ENCODE data around the gene TRIP11.

Gene TRIP11

DNA sequence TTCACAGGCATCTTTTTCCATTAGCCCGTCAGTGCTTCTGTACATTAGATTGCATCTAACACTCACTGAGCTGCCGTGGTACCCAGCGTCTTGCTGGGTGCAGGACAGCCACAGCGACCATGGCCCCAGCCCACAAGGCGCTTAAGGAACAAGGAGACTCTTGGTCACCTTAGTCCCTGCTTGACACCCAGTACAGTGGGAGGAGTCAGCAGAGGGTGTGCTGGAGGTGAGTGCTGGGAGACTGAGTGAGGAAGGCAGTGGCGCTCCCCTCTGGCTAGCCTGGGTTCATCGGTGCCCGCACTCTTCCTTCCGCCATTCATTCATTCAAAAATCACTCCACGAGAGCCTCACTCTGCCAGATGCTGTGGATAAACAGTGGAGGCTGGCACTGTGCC is 114.1 kb downstream of the TRIP11 start:
- H3K4me2 ChIP-seq (ENCODE audit: low read depth, low read length, poor library complexity, severe bottlenecking), result no peak overlapping the region
- no peaks in the 10 kb centered on the region for H3K79me2 ChIP-seq (ENCODE audit: insufficient read depth, low read length)
- no peaks in the 10 kb centered on the region for H3K9me3 ChIP-seq (ENCODE audit: insufficient read depth, low read depth, low read length)
- no peak overlapping the region for H2AFZ ChIP-seq (ENCODE audit: low read length)
- H3K9me2 ChIP-seq (replicated peaks; ENCODE audit: low read depth, low read length), result no peaks in the 10 kb centered on the region
- H3K4me3 ChIP-seq (ENCODE audit: low read length, poor library complexity, severe bottlenecking), result no peak overlapping the region
- TF ChIP-seq EZH2phosphoT487 (IDR thresholded peaks at IDR 0.05; ENCODE audit: borderline replicate concordance), result no peak
- TF ChIP-seq, protein P1, sequence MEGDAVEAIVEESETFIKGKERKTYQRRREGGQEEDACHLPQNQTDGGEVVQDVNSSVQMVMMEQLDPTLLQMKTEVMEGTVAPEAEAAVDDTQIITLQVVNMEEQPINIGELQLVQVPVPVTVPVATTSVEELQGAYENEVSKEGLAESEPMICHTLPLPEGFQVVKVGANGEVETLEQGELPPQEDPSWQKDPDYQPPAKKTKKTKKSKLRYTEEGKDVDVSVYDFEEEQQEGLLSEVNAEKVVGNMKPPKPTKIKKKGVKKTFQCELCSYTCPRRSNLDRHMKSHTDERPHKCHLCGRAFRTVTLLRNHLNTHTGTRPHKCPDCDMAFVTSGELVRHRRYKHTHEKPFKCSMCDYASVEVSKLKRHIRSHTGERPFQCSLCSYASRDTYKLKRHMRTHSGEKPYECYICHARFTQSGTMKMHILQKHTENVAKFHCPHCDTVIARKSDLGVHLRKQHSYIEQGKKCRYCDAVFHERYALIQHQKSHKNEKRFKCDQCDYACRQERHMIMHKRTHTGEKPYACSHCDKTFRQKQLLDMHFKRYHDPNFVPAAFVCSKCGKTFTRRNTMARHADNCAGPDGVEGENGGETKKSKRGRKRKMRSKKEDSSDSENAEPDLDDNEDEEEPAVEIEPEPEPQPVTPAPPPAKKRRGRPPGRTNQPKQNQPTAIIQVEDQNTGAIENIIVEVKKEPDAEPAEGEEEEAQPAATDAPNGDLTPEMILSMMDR (conservative IDR thresholded peaks at IDR 0.05; ENCODE audit: low read length), result no peak
- H4K20me1 ChIP-seq (ENCODE audit: insufficient read depth, low read length, poor library complexity, severe bottlenecking), result no peaks in the 10 kb centered on the region
- no peaks in the 10 kb centered on the region for H3K27me3 ChIP-seq (ENCODE audit: insufficient read depth, low read length, poor library complexity, severe bottlenecking)
- H3K36me3 ChIP-seq (ENCODE audit: insufficient read depth, low read length), result no peaks in the 10 kb centered on the region
- H3K4me1 ChIP-seq (ENCODE audit: insufficient read depth, low read length, poor library complexity, severe bottlenecking), result no peaks in the 10 kb centered on the region
- no peak overlapping the region for H3K9ac ChIP-seq (ENCODE audit: low read depth, low read length, poor library complexity, severe bottlenecking)
- no peaks in the 10 kb centered on the region for H3F3A ChIP-seq (ENCODE audit: low read depth)

DNA sequence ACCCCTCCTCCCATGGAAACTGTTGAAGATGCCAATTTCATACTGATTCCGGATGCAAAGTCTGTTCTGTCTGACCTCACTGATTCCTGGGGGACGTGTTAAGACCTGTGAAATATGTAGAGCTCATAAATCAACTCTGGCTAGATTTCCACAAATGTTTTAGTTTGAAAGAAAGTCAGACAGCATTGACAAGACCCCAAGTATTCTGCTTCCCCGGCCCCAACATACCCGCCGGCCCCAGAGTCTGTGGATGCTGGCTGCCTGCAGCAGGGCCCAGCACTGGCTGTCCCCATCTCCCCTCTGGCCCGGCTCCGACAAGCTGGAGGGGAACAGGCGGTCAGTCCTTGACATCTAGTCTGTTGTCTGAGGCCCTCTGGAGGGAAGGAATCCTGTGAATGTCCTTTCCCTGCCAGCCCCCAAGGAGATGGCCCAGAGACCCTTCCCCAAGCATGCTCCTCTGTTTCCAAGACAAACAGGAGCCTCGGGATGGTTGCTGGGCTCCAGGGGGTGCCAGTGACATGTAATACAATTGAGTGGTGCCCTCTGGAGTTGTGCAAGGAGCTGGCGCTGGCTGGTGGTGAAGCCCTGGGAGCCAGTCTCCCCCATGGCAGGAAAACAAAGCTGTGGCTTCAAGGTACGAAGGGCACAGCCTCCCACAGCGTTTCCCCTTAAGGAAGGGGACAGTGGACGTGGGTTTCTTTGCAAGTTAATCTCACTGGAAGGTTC is 114.7 kb downstream of the TRIP11 start:
- Histone ChIP-seq H3K9ac (ENCODE audit: low read depth, low read length, poor library complexity, severe bottlenecking) (no peak overlapping the region), H3K4me1 (ENCODE audit: insufficient read depth, low read length, poor library complexity, severe bottlenecking) (no peaks in the 10 kb centered on the region), H2AFZ (ENCODE audit: low read length) (no peak overlapping the region), H3K9me2 (replicated peaks; ENCODE audit: low read depth, low read length) (no peaks in the 10 kb centered on the region), H3K27me3 (ENCODE audit: insufficient read depth, low read length, poor library complexity, severe bottlenecking) (no peaks in the 10 kb centered on the region), H3K9me3 (ENCODE audit: insufficient read depth, low read depth, low read length) (no peaks in the 10 kb centered on the region), H3F3A (ENCODE audit: low read depth) (no peaks in the 10 kb centered on the region), H4K20me1 (ENCODE audit: insufficient read depth, low read length, poor library complexity, severe bottlenecking) (no peaks in the 10 kb centered on the region), H3K4me3 (ENCODE audit: low read length, poor library complexity, severe bottlenecking) (no peak overlapping the region), H3K36me3 (ENCODE audit: insufficient read depth, low read length) (no peaks in the 10 kb centered on the region), H3K79me2 (ENCODE audit: insufficient read depth, low read length) (no peaks in the 10 kb centered on the region), H3K4me2 (ENCODE audit: low read depth, low read length, poor library complexity, severe bottlenecking) (no peak overlapping the region)
- TF ChIP-seq EZH2phosphoT487 (IDR thresholded peaks at IDR 0.05; ENCODE audit: borderline replicate concordance), result no peak
- TF ChIP-seq, protein P1 (conservative IDR thresholded peaks at IDR 0.05; ENCODE audit: low read length), result no peak

DNA sequence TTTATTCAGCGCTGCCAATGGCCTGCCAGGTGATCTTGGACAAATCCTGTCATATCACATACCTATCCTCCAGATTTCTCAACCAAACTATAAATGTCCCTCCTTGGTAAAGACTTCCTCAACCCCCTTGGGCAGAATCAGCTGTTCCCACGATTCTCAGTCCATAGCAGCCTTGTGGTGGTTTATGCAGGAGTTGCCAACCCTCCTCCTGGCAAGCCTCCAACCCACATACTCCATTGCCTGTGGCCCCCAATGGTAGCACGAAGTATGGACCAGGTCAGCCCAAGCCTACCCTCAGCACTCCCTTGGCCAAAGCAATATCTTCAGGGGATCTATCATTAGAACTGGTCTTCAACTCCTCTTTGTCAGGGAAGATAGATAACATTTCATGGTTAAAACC is 119.3 kb downstream of the TRIP11 start:
- Histone ChIP-seq H3K79me2 (ENCODE audit: insufficient read depth, low read length) (no peaks in the 10 kb centered on the region), H4K20me1 (ENCODE audit: insufficient read depth, low read length, poor library complexity, severe bottlenecking) (no peaks in the 10 kb centered on the region), H3K9me3 (ENCODE audit: insufficient read depth, low read depth, low read length) (no peaks in the 10 kb centered on the region), H3K27me3 (ENCODE audit: insufficient read depth, low read length, poor library complexity, severe bottlenecking) (no peaks in the 10 kb centered on the region), H2AFZ (ENCODE audit: low read length) (no peak overlapping the region), H3K36me3 (ENCODE audit: insufficient read depth, low read length) (no peaks in the 10 kb centered on the region), H3K4me2 (ENCODE audit: low read depth, low read length, poor library complexity, severe bottlenecking) (no peak overlapping the region), H3K9me2 (replicated peaks; ENCODE audit: low read depth, low read length) (no peaks in the 10 kb centered on the region), H3F3A (ENCODE audit: low read depth) (no peaks in the 10 kb centered on the region), H3K4me1 (ENCODE audit: insufficient read depth, low read length, poor library complexity, severe bottlenecking) (no peaks in the 10 kb centered on the region), H3K4me3 (ENCODE audit: low read length, poor library complexity, severe bottlenecking) (no peak overlapping the region), H3K9ac (ENCODE audit: low read depth, low read length, poor library complexity, severe bottlenecking) (no peak overlapping the region)
- no peak for TF ChIP-seq EZH2phosphoT487 (IDR thresholded peaks at IDR 0.05; ENCODE audit: borderline replicate concordance)
- TF ChIP-seq, protein P1 (conservative IDR thresholded peaks at IDR 0.05; ENCODE audit: low read length), result no peak
